Stimulated activated CD4-positive, alpha-beta T cell treated with anti-CD3 and anti-CD28 coated beads, Interleukin-4, amount 100 ng/mL, for 1 hour (primary cell): ENCODE measurements around the gene NUMBL.

ENCODE experiments used
- DNase-seq: peaks from one replicate; pipeline ENCODE4 v3.0.0-alpha.2; 2020

The NUMBL gene

DNA sequence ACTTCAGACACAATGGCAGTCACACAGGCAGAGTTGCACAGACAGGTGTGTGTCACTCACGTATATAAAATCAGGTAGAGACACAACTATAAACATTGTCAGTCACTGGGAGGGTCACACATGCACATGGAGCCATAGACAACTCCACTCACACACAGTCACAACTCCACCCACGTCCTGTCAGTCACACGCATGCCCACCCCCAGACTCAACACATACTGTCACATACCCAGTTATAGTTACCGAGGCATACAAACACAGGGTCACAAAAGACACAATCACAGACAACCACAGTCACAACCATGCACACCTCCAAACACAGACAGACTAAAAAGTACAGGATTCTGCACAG, 1.5 kb downstream of the NUMBL start:
- DNase-seq, result no peak

DNA sequence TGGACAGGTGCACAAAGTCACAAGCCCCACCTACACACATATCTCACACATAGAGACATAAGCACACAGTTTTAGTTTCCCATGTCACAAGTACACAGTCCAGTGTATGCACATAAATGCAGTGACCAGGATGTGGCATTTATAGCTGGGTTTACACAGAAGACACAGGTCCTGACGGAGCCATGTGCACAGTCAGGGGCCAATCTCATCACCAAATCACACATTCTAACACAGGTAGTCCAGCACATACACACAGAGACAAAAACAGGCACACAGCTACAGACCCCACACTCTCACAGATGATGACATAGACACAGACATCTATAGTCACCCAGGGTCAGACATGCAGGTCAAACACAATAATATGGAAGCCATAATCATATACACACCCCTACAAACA, 2.1 kb downstream of the NUMBL start:
- DNase-seq, result no peak

DNA sequence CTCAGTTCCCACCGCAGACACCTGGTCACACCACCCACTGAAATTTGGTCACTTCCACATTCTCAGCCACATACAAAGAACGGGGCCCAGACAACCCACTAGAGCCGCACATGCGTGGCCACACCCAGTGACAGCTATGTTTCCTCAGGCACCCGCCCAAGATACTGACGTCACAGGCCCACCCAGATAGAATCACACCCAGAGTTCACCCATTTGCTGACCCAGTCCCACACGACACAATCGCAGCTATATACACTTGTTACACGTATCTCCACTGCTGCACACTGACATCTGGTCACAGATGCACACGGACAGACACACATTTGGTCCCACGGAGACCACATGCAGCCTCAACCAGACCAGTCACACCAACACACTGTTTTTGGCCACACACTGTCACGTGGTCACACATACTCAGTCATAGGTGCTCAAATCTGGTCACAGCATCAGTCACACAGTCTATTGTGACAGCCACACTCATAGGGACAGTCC, 2.9 kb downstream of the NUMBL start:
- no peak for DNase-seq

DNA sequence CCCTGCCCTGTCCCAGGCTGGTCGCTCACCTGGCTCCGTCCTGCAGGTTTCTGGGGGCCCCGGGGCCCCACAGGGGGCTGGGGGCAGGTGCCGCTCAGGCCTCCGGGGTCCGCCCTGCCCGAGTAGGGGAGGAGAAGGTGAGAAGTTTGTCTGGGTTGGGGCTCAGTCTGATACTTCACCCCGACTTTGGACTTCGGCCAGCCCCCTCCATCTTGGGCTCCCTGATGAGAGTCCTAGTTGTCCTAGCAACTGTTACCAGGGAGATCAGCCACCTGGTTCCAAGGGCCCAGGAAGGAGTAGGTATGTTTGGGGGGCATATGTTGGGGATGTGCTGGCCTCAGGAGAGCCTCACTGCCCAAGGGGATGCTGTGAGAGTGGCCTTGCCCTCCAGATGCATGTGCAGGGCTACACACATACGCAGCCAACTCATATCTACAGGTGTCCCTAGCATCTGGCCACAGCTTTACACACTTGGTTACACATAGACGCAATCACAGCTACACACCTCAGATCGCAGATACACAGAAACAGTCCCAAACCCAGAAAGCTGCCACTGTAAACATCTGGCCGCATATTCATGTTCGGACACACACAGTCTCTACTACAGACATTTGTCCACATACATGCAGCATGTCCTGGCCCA, 3.4 kb downstream of the NUMBL start:
- DNase-seq, result no peak

DNA sequence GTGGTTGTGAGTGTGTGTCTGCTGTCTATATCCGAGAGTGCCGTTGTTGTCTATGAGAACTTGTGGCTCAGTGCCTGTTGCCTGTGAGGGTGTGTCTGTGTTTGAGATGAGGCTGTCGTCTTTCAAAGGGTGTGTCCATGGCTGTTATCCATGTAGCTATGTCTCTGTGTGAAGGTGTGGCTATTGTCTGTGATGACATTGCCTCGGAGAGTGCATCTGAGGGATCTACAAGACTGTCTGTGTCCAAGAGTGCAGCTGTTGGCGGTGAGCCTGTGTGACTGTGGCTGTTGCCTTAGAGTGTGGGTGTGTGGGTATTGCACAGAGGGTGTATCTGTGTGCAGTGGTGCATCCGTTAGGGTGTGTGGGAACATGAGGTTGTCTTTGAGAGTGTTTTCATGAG, 4.9 kb downstream of the NUMBL start:
- DNase-seq, result no peak

DNA sequence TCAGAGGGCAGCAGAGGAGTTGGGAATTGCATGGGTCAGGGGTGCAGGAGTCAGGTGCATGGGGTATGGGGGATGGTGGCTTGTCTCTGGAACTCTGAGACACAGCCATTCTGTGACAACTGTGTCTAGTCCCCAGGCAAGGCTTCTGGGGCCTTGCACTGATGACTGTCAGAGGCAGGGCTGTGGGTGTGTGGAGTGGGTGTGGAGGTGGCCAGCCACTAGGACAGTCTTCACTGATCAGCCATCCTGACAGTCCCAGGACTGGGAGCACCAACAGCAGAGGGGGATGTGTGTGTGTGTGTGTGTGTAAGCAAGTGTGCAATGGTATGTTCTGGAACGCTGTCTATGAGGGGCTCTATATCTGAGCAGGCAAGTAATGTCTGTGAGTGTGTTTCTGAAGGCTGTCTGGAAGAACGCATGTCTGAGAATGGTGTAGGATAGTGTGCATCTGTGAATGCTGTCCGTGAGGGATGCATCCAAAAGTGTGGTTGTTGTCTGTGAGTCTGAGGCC, 5.4 kb downstream of the NUMBL start:
- no peak for DNase-seq

DNA sequence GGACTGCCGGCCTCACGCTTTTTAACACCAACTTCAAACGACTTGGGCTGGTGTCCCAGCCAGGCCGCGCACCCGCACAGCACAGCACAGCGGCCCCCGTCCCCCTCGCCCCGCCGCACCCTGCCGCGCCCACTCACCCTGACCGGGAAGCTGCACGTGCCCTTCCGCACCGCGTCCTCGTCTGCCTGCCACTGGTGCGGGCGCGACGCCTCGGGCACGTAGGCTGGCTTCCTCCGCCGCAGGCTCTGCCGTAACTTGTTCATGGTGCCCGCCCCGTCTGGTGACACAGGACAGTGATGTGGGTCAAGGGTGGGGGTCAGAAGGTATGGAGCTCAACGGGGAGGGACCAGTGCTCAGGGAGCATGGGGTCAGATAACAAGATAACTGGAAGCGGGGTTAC, 6.2 kb downstream of the NUMBL start:
- no peak for DNase-seq

DNA sequence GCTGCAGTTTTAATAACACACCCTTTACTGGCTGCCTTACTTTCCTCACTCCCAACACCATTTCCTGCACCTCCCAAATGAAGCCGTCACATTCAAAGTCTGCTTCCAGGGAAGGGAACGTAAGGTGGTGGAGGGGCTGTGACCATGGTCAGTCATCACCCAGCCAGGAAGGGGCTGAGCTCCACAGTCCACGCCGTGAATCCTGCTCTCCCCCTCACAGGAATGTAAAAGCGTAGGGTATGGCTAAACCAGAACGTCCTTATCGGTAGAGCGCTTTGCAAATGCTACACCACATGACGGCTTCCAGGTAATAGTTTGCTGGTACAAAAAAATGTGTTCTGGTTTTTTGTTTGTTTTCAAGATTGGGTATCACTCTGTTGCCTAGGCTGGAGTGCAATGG, 7.0 kb downstream of the NUMBL start:
- no peak for DNase-seq

DNA sequence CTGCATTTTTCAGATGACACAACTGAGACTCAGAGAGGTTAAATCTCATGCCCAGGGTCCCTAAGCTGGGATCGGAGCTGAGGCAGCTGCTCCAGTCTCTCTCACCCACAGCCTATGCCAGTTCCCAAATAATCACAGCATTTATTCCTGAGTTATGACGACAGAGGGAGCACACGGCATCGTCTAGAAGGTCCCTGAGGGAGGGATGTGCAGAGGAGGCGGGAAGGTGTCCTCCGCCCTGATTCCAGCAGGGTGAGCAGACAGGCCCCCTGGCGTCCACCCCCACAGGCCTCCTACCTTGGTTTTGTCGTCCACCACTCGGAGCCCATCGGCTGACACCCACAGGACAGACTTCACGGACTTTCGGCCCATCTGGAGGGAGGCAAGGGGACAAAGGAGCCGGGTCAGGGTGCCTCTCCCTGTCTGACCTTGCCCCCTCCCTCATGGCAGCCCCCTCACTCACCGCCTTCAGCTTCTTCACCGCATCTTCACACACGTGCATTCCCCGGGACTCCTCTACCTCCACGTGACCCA, 8.0 kb downstream of the NUMBL start:
- no peak for DNase-seq

DNA sequence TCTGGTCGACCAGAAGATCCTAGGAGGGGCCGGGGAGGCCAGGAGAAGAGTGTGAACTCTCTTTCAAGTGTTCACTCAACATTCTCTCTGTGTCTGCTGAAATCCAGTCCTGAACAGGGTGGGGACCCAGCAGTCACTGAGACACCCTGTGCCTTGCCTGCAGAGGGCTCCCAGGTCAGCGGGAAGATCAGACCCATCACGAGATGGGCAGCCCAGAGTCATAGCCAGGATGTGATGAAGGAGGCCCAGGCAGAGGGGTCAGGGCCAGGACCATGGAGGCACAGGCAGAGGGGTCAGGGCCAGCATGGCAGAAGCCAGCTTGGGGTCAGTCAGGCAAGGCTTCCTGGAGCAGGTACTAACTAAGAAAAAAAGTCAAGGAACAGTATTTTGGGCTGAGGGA, 9.4 kb downstream of the NUMBL start:
- no peak for DNase-seq

DNA sequence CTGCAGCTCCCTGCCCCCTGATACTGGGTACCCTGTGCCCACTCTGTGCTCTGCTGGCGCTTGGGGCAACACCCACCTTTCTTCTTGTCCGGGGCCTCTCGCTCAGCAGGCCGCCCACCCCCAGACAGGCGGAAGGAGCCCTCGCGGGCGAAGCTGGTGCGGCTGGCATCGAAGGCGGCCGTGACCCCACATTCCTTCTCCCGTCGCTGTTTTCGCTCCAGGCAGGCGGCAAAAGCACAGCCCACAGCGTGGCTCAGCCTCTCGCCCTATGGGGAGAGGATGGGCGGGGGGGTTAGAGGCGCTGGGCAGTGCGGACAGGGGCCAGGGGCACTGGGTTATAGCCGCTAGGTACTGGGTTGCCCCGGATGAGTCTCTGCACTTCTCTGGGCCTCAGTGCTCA, 13.3 kb downstream of the NUMBL start:
- no peak for DNase-seq

DNA sequence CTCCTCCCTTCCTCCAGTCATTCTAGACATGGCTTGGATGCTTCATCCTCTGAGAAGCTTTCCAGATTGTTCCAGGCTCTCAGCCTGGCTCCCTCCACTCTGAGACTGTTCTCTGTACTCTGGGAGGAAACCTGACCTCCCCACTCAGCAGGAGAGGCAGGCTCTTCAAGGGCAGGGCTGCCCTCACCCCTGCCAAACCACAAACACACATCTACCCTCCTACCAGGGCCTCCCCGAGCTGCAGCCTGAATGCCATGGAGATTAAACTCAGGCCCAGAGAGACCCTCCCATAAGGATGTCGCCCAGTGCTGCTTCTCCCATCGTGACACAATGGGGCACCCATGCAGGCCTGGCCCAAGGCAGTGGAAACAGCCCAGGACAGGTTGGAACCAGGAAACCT, 16.2 kb downstream of the NUMBL start:
- DNase-seq, result no peak

DNA sequence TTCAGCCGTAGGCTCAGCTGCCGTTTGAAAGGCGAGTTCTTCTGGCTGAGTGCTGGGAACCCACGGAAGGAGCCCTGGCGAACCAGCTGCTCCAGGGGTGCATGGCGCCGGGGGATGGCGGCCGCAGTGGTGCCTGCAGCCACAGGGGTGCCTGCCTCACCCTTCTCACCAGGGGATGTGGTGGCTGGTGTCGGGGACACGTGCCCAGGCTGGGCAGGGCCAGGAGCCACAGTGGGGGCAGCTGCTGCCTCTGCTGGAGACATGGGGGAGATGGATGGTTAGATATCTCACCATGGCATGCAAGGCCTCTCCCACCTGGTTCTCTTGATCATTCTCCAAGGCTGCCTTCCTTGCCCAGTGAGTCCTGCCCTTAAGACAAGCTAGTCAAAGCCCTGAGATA, 17.1 kb downstream of the NUMBL start:
- DNase-seq, result no peak

DNA sequence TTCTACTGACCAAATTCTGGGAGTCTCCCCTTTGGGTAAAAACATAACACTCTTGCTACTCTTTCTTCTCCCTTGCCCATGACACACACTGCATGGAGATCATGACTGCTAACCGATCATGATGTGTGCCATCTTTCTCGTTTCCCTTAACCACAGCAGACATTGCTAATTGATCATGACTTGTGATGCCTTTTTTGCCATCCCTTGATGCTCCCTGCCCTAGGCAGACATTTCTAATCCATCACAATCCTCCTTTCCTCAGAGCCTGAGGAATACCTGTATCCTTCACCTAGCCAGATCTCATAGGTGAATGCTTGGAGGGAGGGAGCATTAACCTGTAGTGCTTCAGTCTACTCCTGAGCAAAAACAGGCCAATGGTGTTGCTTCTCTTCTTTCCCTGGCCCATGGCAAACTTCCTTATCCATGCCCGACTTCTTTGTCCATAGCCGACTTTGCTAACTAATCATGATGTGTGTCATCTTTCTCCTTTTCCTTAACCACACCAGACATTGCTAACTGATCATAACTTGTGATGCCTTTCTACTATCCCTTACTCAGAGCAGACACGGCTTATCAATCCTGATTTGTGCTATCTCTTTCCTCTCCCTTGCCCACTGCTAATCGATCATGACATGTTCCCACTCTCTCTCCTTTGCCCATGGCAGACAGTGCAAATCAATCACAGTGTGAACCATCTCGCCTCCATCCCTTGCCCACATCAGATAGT, 17.7 kb downstream of the NUMBL start:
- DNase-seq, result no peak

DNA sequence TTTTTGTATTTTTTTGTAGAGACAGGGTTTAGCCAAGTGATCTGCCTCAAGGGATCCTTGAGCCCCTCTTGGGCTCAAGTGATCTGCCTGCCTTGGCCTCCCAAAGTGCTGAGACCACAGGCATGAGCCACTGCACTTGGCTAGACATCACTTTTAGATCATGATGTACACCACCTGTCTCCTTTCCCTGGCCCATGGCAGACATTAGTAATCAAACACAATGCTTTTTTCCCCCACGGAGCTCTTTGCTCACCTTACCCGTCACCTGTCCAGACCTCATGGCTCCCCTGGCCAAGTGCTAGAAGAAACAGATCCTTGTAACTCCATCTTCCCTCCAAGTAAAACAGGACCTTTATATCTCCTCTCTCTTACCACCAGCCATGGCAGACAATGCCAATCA, 18.4 kb downstream of the NUMBL start:
- no peak for DNase-seq

DNA sequence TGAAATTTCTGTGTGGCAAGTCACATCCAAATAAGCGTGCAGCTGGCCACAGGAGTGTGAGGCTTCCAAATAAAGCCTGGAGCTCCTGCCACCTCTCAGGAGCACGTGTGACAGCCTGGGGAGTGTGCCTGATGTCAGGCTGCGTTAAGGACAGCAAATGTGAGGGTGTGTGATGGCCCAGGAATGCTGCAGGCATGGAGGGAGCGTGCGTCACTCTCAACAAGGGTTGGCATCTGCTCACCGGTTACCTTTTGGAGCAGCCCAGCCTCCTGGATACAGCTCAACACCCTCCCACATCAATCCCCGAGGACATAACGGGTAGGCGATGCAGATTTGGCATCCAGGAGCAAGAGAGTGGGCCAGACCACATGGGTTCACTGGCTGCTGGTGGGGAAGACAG, 19.0 kb downstream of the NUMBL start:
- DNase-seq, result no peak

DNA sequence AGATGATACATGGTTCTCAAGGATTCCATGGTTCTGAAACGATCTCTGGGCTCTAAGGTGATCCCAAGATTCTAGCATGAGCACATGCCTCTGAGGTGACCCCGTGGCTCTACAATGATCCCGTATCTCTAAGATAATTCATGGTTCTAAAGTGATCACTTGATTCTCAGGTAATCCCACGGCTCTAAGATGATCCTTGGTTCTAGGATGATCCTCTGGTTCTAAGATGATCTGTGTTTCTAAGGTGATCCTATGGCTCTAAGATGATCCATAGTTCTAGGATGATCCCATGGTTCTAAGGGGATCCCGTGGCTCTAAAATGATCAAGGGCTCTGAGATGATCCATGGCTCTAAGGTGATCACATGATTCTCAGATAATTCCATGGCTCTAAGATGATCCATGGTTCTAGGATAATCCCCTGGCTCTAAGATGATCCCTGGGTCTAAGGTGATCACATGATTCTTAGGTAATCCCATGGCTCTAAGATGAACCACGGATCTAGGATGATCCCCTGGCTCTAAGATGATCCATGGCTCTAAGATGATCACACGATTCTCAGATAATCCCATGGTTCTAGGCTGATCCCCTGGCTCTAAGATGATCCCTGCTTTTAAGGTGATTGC, 21.3 kb downstream of the NUMBL start:
- DNase-seq, result no peak

DNA sequence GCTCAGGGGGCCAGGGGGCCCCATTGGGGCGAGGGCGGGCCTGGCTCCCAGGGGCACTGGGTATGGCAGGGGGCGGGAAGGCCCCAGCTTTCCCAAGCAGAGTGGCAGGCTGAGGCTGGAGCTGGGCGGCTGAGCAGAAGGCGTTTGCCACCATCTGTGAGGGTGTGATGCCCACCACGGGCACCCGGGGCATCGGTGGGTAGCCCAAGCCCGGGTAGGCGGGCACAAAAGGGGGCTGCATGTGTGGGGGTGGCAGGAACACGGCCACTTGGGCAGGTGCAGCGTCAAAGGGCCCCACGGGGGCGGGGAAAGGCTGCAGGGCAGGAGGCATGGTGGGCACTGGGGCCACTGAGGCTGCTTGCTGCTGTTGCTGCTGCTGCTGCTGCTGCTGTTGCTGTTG, 22.8 kb downstream of the NUMBL start:
- DNase-seq, result no peak

DNA sequence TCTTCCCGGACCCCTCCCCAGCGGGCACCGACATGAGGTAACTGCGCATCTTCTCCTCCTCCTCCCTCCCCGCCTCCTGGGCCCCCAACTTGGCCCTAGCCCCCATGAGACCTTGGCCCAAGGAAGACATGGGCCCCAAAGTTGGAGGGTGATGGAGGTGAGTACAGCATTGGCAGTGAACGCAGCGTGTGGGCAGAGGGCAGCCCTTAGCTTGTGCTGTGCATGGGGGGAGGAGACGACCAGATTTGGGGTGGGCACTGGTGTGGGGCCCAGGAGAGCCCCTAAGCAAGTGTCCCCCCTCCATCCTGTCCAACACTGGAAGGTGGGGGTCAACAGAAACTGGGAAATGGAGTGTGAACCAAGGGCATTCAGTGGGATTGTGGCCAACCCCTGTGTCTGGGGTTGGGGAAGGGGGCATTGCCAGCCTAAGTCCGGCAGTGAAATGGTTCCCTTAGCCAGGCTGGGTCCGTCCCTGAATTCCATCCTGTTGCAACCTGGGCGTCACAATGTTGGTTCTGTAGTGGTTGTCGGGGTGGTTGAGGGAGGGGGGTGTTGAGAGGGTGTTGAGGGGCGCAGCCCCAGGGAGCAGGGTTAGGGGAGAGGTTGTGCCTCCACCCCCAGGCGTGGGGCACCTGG, 23.5 kb downstream of the NUMBL start:
- DNase-seq, result no peak

DNA sequence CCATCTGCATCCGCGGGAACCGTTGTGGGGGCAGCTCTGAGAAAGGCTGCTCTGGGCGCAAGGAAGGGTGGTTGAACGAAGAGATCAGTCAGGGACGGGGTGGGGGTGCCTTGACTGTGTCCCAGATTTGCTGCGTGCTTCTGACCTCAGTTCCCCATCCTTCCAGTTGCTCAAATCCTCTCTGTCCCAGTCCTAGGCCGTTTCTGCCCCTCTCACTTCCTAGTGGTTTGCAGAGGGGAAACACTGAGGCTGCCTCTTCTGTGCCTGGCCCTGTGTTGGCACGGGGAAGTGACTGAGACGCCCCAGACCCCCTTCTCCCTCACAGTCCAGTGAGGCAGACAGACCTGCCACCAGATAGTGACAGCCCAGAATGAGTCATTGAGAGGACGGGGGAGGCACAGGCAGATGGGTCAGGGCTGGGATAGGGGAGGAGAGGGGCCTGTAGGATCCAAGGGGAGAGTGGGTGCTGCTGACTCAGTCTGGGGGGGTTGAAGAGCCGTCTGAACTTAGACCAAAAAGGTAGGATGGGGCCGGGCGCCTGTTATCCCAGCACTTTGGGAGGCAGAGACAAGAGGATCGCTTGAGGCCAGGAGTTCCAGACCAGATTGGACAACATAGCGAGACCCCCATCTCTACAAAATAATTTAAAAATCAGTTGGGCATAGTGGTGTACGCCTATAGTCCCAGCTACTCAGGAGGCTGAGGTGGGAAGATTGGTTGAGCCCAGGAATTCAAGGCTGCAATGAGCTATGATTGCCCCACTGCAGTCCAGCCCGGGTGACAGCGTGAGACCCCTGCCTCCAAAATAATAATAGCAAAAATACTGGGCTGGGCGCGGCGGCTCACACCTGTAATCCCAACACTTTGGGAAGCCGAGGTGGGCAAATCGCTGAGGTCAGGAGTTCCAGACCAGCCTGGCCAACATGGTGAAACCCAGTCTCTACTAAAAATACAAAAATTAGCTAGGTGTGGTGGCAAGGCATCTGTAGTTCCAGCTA, 26.5 kb downstream of the NUMBL start:
- no peak for DNase-seq

DNA sequence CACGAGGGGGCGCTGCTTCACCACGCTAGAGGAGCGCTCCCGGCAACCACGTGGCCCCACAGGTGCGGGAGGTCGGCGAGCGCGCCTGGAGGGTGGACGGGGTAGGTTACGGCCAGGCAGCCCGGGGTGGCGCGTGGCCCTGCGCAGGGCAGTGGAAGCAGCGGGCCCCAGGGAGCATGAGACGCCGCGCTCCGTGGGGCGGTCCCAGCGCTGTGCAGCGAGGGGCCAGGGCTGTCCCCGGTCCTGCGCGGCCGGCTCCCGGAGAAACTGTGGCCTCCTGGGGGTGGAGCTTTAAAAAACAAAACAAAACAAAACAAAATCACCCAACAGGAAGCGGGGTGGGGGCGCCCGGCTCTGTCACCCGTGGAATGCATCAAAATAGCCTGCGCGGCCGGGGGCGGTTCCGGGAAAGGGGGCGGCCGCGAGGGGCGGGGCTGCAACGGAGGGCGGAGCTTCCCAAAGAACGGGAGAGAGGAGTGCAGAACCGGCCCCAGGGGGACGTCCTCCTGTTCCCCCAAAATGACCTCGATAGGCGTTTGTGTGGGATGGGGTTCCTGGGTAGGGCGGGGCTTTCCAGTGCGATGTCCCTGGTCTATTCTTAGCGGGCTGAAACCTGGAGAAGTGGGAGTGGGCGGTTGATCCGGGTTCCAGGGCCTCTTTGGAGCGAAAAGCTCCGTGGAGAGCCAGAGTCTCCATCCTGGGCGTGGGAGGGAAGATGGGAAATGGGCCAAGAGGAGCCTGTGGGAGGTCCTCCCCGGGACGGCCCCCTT, 27.3 kb downstream of the NUMBL start:
- peak; percentile 96 for DNase-seq
